Activated CD4-positive, CD25-positive, alpha-beta regulatory T cell treated with anti-CD3 and anti-CD28 coated beads, Interleukin-2, amount 50 U/mL, for 72 hours (primary cell): Measurements from ENCODE around the gene FADS3.

Experiments used
- DNase-seq: peaks from one replicate; pipeline ENCODE4 v3.0.0; 2021

The FADS3 gene

GRCh38 chr11:61832207-61832606, 59.1 kb downstream of the FADS3 start:
- DNase-seq, result no peak

DNA sequence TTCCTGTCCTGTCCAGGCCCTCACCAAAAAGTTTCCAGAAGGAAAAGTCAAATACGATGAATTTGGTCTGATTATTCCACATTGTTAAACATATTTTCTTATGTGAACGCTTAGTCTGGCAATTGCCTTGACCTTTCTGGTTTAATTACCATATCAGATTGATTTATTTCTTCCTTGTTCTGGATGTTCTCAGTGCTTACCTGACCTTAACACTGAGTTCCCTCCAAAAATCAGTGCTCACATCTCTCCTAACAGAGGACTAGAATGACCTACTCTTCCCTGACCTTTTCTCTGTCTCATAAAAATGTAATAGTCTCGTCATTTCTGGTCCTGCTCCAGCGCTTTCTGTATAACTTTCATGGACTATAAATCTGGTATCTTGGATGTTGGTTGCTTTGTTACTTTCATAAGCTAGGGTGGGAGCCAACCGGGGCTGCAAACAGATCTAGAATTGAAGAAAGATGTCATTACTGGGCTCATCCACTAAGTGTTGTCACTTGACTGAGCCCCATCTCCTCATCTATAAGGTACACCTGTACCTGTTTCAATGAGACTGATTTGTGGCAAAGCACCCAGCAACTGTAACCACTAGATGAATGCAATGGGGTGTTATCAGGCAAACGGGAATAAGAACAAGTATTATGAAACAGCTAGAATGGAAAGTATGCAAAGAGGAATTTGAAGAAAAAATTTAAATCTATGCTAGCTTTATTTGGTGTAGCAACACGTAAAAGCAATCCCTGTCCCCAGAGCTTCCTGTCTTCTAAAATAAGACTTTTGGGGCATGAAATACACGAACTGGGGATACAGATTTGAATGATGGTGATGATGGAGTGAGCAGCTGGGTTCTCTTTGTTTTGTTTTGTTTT, 60.9 kb downstream of the FADS3 start:
- no peak for DNase-seq

- no peak for DNase-seq
Observed at GRCh38 chr11:61829806-61830205, 61.5 kb downstream of the FADS3 start.

GRCh38 chr11:61828629-61829407, 62.5 kb downstream of the FADS3 start:
- DNase-seq, result peak; percentile 43

- peak; percentile 41 for DNase-seq
Observed at GRCh38 chr11:61828379-61828628, 63.0 kb downstream of the FADS3 start.

DNA sequence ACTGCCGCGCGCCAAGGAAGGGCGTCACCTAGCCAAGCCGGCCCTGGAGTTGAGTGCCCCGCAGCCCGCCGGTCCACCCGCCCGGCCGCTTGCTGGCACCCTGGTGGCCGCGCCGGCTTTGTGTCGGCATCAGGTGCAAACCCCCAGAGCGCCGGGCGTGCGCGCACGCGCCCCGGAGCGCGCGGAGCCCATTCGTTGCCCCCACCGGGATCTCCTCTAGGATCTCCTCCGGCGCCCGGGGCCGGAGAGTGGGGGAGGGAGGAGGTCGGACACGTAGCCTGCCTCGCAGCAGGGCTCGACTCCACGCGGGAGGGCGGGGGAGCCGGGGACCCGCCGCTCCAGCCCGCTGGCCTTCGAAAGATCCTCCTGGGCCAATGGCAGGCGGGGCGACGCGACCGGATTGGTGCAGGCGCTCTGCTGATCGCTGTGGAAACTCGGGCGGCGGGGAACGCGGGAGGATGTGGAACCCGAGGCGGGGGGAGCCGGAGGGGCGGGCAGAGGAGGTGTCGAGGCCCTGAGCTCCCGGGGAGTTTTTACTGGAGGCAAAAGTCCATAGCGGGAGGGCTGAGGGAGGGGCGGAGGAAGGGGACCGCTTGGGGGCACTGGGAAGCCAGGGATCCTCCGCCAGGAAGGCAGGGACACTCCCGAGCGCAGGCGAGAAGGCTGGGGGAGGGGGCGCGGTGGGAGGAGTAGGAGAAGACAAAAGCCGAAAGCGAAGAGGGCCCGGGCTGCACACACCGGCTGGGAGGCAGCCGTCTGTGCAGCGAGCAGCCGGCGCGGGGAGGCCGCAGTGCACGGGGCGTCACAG, 63.6 kb downstream of the FADS3 start, which contains the start of gene FADS2:
TSS of gene FADS2 (plus strand) at position 730 of the 808 bp plus-strand sequence. CDS start 91 bp downstream, outside the sequence.
- peak; percentile 76 for DNase-seq

DNA sequence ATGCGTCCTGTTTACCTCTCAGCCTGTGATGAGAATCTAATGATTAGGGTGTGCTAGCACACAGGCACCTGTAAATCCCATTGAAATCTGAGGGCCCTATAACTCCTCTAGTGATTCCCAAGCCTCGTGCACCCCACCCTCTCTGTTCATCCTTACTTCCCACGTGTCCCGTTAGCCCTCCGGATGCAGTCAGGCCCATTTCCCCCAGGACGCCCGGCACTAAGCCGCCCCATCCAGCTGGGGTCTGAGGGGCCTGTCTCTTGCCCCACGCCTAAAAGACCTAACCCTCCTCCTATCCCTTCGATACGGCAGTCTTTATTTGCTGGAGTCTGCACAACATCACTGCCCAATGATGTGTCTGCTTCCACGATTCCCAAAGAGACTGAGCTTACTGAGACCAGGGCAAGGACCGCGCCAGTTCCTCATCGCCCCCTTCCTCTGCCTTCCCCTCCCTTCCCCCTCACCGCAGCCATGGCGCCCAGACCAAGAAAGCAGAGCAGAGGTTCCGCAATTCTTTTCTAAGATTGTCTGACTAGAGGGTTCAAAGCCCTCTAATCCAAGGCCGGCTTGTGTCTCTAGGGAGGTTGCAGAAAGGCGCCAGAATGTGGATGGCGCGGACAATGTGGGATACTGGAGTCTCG, 64.3 kb downstream of the FADS3 start:
- DNase-seq, result no peak
